Neutrophil (primary cell): Measurements from ENCODE around the gene FSHB.
"Not testable (repeated sequence)": the region's sequence is repeated elsewhere in the genome, so short reads cannot be mapped to it uniquely, and the experiment has no call there.

Experiments
- H3K27ac ChIP-seq: fragments of 200-600 bp; sonication (generic); 2 replicates; pipeline ENCODE4 v1.5.1; 2016; ENCODE audit warnings: mild to moderate bottlenecking, moderate library complexity
- H3K27me3 ChIP-seq: fragments of 200-600 bp; sonication (generic); 2 replicates; pipeline ENCODE4 v1.6.0; 2016; ENCODE audit warnings: mild to moderate bottlenecking
- H3K36me3 ChIP-seq: fragments of 200-600 bp; sonication (generic); 2 replicates; pipeline ENCODE4 v1.5.1; 2017
- H3K4me1 ChIP-seq, 2 experiments: fragments of 200-600 bp in 1 of 2; sonication (generic) in 1 of 2; 1 replicate in 1 of 2; 2 replicates in 1 of 2; pipeline versions ENCODE4 v1.5.1 to v1.6.1; 2013 to 2016; ENCODE audit warnings: low read depth in 1 of 2, low read length in 1 of 2, mild to moderate bottlenecking in 1 of 2, moderate library complexity in 1 of 2; ENCODE audit not compliant: control insufficient read depth in 1 of 2, insufficient read depth in 1 of 2
- H3K4me3 ChIP-seq, 2 experiments: fragments of 200-600 bp in 1 of 2; sonication (generic) in 1 of 2; 1 replicate in 1 of 2; 2 replicates in 1 of 2; pipeline ENCODE4 v1.5.1; 2013 to 2016; ENCODE audit warnings: low read depth in 1 of 2, low read length in 1 of 2, mild to moderate bottlenecking in 1 of 2, moderate library complexity in 1 of 2
- H3K9me3 ChIP-seq: fragments of 200-600 bp; sonication (generic); 2 replicates; pipeline ENCODE4 v1.5.1; 2016
- TF ChIP-seq, protein P1 (sequence below): fragments of 200-600 bp; sonication (generic); IDR thresholded peaks from 2 replicates; pipeline ENCODE4 v1.5.1; 2016; ENCODE audit warnings: antibody characterized with exemption

The FSHB gene

DNA sequence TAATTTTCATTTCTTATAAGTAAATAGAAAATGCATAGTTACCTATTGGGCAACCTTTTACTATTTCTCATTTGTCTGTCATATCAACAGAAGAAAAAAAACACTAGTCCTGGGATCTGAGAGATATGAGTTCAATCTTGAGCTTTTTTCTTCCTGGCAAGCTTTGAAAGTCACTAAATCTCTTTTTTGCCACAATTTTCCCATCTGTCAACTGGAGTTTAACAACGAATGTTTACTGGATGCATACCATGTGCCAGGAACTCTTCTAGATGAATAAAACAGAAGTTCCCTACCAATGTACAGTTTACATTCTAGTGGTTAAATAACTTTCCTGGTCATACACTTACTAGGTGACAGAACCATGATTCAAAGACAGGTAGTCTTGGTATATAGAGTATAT lies 31.0 kb downstream of the FSHB start:
- TF ChIP-seq, protein P1, sequence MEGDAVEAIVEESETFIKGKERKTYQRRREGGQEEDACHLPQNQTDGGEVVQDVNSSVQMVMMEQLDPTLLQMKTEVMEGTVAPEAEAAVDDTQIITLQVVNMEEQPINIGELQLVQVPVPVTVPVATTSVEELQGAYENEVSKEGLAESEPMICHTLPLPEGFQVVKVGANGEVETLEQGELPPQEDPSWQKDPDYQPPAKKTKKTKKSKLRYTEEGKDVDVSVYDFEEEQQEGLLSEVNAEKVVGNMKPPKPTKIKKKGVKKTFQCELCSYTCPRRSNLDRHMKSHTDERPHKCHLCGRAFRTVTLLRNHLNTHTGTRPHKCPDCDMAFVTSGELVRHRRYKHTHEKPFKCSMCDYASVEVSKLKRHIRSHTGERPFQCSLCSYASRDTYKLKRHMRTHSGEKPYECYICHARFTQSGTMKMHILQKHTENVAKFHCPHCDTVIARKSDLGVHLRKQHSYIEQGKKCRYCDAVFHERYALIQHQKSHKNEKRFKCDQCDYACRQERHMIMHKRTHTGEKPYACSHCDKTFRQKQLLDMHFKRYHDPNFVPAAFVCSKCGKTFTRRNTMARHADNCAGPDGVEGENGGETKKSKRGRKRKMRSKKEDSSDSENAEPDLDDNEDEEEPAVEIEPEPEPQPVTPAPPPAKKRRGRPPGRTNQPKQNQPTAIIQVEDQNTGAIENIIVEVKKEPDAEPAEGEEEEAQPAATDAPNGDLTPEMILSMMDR = no peak

DNA sequence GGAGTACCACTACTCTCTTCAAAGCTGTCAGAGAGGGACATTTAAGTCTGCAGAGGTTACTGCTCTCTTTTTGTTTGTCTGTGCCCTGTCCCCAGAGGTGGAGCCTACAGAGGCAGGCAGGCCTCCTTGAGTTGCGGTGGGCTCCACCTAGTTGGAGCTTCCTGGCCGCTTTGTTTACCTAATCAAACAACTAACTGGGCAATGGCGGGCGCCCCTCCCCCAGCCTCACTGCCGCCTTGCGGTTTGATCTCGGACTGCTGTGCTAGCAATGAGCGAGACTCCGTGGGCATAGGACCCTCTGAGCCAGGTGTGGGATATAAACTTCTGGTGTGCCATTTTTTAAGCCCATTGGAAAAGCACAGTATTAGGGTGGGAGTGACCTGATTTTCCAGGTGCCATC lies 37.8 kb downstream of the FSHB start:
- not testable (repeated sequence) for H3K27me3 ChIP-seq, H3K4me1 ChIP-seq, H3K36me3 ChIP-seq, H3K27ac ChIP-seq, H3K9me3 ChIP-seq, H3K4me3 ChIP-seq

More for the DNA sequence above, 31.0 kb downstream of the FSHB start:
- Histone ChIP-seq H3K27ac (no peak overlapping the region), H3K9me3 (no peaks in the 10 kb centered on the region), H3K27me3 (no peaks in the 10 kb centered on the region), H3K4me3 (no peak overlapping the region), H3K4me1 (no peaks in the 10 kb centered on the region), H3K36me3 (no peaks in the 10 kb centered on the region)

DNA sequence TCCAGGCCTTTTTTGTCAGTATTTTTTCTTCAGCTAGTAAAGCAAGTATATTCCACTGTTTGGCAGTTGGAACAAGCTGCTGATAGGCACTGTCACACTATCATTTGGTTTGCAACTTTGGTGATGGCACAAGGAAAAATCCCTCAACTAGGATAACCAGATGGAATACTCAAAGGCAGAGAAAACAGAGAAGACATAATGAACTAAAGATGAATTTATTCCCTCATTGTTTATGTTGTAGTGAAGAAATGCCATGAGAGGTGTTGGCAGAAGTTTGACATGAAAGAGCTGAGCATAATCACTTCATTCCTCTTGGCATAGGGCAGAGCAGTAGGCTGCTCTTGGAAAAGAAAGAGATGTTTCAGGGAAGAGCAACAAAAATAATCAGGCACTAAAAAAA lies 39.9 kb downstream of the FSHB start:
- no peaks in the 10 kb centered on the region for H3K9me3 ChIP-seq
- TF ChIP-seq, protein P1 = no peak
- H3K4me1 ChIP-seq = no peaks in the 10 kb centered on the region

DNA sequence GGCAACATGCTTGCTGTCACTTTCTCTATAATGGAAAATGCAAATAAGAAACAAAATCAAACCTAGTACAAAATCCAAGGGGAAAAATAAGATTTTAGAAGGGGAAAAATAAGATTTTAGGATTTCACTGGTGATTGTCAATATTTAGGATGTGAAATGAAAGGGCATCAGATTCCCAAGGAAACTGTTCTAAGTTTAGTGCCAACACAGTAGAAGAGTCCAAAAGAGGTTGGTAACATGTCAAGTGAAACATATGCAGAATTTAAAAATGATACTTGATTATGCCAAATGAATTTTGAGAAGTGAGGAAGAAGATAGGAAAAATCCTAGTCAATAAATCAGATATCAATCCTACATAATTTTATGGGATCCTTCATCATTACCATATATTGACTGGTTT lies 46.4 kb downstream of the FSHB start:
- Histone ChIP-seq H3K4me3 (no peak overlapping the region), H3K4me1 (no peaks in the 10 kb centered on the region), H3K27ac (no peak overlapping the region), H3K9me3 (no peaks in the 10 kb centered on the region), H3K27me3 (no peaks in the 10 kb centered on the region), H3K36me3 (no peaks in the 10 kb centered on the region)
- TF ChIP-seq, protein P1 = no peak

More for the DNA sequence above, 39.9 kb downstream of the FSHB start:
- H3K36me3 ChIP-seq = no peaks in the 10 kb centered on the region
- no peak overlapping the region for H3K4me3 ChIP-seq
- no peak overlapping the region for H3K27ac ChIP-seq
- no peaks in the 10 kb centered on the region for H3K27me3 ChIP-seq

DNA sequence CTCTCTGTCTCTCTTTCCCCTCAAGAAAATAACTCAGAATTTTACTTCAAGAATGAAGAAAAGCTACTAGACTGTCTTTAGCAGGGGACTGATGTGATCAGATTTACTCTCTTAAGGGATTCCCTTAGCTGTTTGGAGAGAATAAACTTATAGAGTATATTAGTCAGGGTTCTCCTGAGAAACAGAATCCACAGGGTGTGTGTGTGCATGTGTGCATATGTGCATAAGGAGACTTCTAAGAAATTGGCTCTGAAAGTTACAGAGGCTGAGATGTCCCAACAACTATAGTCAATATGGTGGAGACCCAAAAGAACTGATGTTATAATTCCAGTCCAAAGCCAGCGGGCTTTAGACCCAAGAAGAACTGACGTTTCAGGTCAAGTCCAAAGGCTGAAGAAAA lies 49.0 kb downstream of the FSHB start:
- no peaks in the 10 kb centered on the region for H3K9me3 ChIP-seq
- H3K4me3 ChIP-seq = no peak overlapping the region
- no peak overlapping the region for H3K27ac ChIP-seq
- H3K36me3 ChIP-seq = no peaks in the 10 kb centered on the region
- no peaks in the 10 kb centered on the region for H3K27me3 ChIP-seq
- H3K4me1 ChIP-seq = no peaks in the 10 kb centered on the region
- TF ChIP-seq, protein P1 = no peak

DNA sequence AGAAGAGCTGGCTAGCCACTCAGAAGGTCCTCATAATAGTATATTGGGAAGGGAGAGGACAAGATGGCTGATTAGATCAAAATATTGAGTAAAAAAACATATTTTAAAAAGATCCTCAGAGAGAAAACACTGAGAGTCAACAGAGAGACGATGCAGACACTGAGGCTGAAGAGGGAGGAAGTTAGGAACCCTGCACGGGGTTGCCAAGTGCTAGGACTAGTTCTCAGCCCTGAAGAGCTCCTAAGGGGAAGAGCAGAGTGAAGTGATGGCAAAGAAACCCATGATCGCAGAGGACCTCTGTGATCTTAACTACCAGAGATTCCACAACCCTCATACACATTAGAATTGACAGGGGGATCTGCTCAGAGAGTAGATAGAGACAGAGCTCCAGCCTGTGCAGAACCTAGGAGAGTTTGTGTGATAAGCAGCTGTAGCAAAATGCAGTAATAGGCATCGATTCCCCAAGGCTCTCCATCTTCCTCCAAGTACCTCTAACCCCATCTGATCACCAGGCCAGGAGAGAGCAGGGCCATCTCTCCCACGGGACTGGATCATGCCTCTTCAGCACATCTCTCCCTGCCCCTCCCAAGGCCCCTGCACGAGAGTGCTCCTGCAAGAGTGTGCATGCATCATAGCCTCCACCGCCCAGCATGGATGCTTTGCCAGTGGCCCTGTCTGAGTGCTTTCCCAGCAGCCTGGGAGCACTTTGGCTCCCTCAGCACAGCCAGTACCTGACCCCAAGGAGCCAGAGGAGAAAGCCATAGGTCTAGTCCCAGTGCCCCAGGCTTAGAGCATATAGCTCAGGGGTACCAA lies 50.9 kb downstream of the FSHB start:
- Histone ChIP-seq H3K27ac (no peak overlapping the region), H3K27me3 (no peaks in the 10 kb centered on the region), H3K4me3 (no peak overlapping the region), H3K4me1 (no peaks in the 10 kb centered on the region), H3K9me3 (no peaks in the 10 kb centered on the region), H3K36me3 (no peaks in the 10 kb centered on the region)
- TF ChIP-seq, protein P1 = no peak
